K562 (cell line): ENCODE results near the gene CD22. TPM values are rescaled to one million over a fixed set of nuclear protein-coding genes. Genes with fewer than 3 reads are reported as not detected.

ENCODE experiments used
- ARNT ChIP-seq, 2 experiments: fragments of 450-650 bp; IDR thresholded peaks; 2 replicates each; pipeline ENCODE4 v1.6.1; 2016; ENCODE audit warnings: mild to moderate bottlenecking in 1 of 2
- CHD4 ChIP-seq: fragments of 200-600 bp; sonication (generic); IDR thresholded peaks from 3 replicates; pipeline ENCODE4 v1.6.1; 2012; ENCODE audit warnings: low read depth, mild to moderate bottlenecking, mixed read lengths, low read length, inconsistent platforms; ENCODE audit not compliant: insufficient read depth, insufficient replicate concordance, poor library complexity, severe bottlenecking
- COPS2 ChIP-seq: fragments of 450-650 bp; conservative IDR thresholded peaks from 2 replicates; pipeline ENCODE4 v1.6.1; 2016; ENCODE audit warnings: mild to moderate bottlenecking, moderate library complexity
- CREBBP ChIP-seq: IDR thresholded peaks from one replicate; pipeline ENCODE4 v1.6.1; 2012; ENCODE audit warnings: low read depth, mild to moderate bottlenecking, control low read depth, inconsistent platforms, low read length
- HDAC8 ChIP-seq: fragments of 450-650 bp; IDR thresholded peaks from 2 replicates; pipeline ENCODE4 v1.6.1; 2016; ENCODE audit warnings: mild to moderate bottlenecking, missing genetic modification characterization, moderate library complexity, missing compliant biosample characterization
- HNRNPL ChIP-seq: fragments of 200-400 bp; formaldehyde crosslinking; IDR thresholded peaks from 2 replicates; pipeline ENCODE4 v1.6.1; 2017; ENCODE audit warnings: low read depth, mild to moderate bottlenecking, low read length
- JUND ChIP-seq, 2 experiments: IDR thresholded peaks; 2 replicates in 1 of 2; 3 replicates in 1 of 2; pipeline ENCODE4 v1.6.1; 2011; ENCODE audit warnings: borderline replicate concordance in 2 of 2, low read depth in 2 of 2, low read length in 2 of 2, improper control_type of control experiment in 1 of 2, missing biosample characterization in 1 of 2, missing genetic modification characterization in 1 of 2, missing genetic modification reagents in 1 of 2
- KHSRP ChIP-seq: fragments of 450-650 bp; IDR thresholded peaks from 2 replicates; pipeline ENCODE4 v1.6.1; 2017
- SMARCC2 ChIP-seq: fragments of 450-650 bp; IDR thresholded peaks from 2 replicates; pipeline ENCODE4 v1.6.1; 2017; ENCODE audit warnings: antibody characterized with exemption, moderate library complexity, mild to moderate bottlenecking, low read depth
- TCF7L2 ChIP-seq: fragments of 150-350 bp; IDR thresholded peaks from 2 replicates; pipeline ENCODE4 v1.6.1; 2016; ENCODE audit warnings: low read depth, mild to moderate bottlenecking, low read length, moderate library complexity
- ZBTB7A ChIP-seq: IDR thresholded peaks from 2 replicates; pipeline ENCODE4 v1.6.1; 2011; ENCODE audit warnings: low read depth, mild to moderate bottlenecking, low read length, moderate library complexity, borderline replicate concordance; ENCODE audit not compliant: control insufficient read depth
- ZFP1 ChIP-seq: fragments of 450-650 bp; formaldehyde crosslinking; IDR thresholded peaks from 2 replicates; pipeline ENCODE4 v1.4.0; 2020; ENCODE audit warnings: mild to moderate bottlenecking, mixed read lengths
- ZNF253 ChIP-seq: fragments of 250-450 bp; sonication (Bioruptor Pico); conservative IDR thresholded peaks from 2 replicates; pipeline ENCODE4 v1.6.1; 2021; ENCODE audit warnings: mild to moderate bottlenecking
- ZNF766 ChIP-seq: fragments of 200-800 bp; sonication (Bioruptor generic); conservative IDR thresholded peaks from 2 replicates; pipeline ENCODE4 v1.6.1; 2016; ENCODE audit warnings: missing genetic modification characterization, missing compliant biosample characterization
- polyA plus RNA-seq, 8 experiments: library from polyadenylated mRNA; depleted of rRNA in 4 of 8; stranded (reverse) in 5 of 8; unstranded in 3 of 8; fragments of >200 nt; fragmentation: Nextera tagmentation in 2 of 8; fragmentation: Illumina TruSeq in 1 of 8; extraction: Ambion mirVana in 2 of 8; extraction: Trizol in 1 of 8; gene quantifications; 2 replicates each; pipeline versions ENCODE4 v1.2.1 to v1.2.3, GENCODE V29; 2011 to 2014; ENCODE audit warnings: inconsistent platforms in 1 of 8, missing spikeins in 1 of 8
- total RNA-seq, 7 experiments: library from RNA; depleted of rRNA in 6 of 7; stranded (reverse); fragments of >200 nt in 6 of 7; fragmentation: Illumina TruSeq in 2 of 7; extraction: Trizol in 2 of 7; gene quantifications; 2 replicates each; pipeline versions ENCODE4 v1.2.1 to v1.2.3, GENCODE V29; 2011 to 2021; ENCODE audit warnings: low replicate concordance in 1 of 7
- TF ChIP-seq, protein P1 (sequence below): sonication (generic); formaldehyde crosslinking; IDR thresholded peaks from 2 replicates; pipeline ENCODE4 v1.8.0; 2022; ENCODE audit warnings: mild to moderate bottlenecking, missing genetic modification reagents
- TF ChIP-seq, protein P2 (sequence below): fragments of 450-650 bp; IDR thresholded peaks from 2 replicates; pipeline ENCODE4 v1.6.1; 2016
- TF ChIP-seq, protein P3 (sequence below): fragments of 450-650 bp; formaldehyde crosslinking; IDR thresholded peaks from 2 replicates; pipeline ENCODE4 v1.4.0; 2020; ENCODE audit warnings: mild to moderate bottlenecking
- TF ChIP-seq, protein P4 (sequence below): sonication (generic); formaldehyde crosslinking; IDR thresholded peaks from 2 replicates; pipeline ENCODE4 v1.8.0; 2023; ENCODE audit warnings: mild to moderate bottlenecking, missing genetic modification reagents
- TF ChIP-seq, protein P5 (sequence below): fragments of 250-450 bp; sonication (Bioruptor Pico); IDR thresholded peaks from 2 replicates; pipeline ENCODE4 v1.8.0; 2021; ENCODE audit warnings: moderate library complexity, mild to moderate bottlenecking, inconsistent platforms

CD22 gene
- total and polyA plus RNA-seq, 9 of the 15 experiments (the other 6 are each of a cell fraction or from before 2014, with no cell fraction given), result 0.29 to 5.0 (median 3.5) TPM

DNA sequence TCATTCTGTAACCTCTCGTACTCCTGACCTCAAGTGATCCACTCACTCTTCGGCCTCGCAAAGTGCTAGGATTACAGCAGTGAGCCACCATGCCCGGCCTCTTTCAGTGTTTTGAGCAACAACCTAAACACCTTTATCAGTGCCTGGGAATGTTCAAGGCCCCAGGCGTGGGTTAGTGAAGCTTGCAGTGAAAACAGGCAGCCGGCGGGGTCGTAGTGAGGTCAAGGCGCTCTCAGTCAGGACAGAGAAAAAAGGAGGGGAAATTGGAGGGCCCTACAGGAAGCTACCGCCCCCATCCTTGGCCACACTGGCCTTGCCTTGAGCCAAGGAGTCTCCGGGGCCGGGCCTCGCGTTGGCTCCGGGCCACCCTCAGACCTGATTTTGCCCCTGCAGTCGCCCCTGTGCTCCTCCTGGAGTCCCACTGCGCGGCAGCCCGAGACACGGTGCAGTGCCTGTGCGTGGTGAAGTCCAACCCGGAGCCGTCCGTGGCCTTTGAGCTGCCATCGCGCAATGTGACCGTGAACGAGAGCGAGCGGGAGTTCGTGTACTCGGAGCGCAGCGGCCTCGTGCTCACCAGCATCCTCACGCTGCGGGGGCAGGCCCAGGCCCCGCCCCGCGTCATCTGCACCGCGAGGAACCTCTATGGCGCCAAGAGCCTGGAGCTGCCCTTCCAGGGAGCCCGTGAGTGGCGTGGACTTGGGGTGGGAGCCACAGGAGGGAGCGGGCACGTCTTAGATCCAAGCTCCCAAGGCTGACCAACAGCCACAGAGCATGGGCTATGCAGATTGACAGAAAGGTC, 19.3 kb upstream of the CD22 start (continued):
- TF ChIP-seq, protein P1, sequence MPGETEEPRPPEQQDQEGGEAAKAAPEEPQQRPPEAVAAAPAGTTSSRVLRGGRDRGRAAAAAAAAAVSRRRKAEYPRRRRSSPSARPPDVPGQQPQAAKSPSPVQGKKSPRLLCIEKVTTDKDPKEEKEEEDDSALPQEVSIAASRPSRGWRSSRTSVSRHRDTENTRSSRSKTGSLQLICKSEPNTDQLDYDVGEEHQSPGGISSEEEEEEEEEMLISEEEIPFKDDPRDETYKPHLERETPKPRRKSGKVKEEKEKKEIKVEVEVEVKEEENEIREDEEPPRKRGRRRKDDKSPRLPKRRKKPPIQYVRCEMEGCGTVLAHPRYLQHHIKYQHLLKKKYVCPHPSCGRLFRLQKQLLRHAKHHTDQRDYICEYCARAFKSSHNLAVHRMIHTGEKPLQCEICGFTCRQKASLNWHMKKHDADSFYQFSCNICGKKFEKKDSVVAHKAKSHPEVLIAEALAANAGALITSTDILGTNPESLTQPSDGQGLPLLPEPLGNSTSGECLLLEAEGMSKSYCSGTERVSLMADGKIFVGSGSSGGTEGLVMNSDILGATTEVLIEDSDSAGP (CRISPR knock-in tag), result no peak
- TF ChIP-seq SMARCC2 (no peak), TCF7L2 (no peak), ZNF253 (CRISPR knock-in tag) (no peak), ZNF766 (CRISPR knock-in tag) (peak; percentile 79), CREBBP (no peak), HDAC8 (peak; percentile 88), JUND (IDR thresholded peaks at IDR 0.05; ENCODE audit: borderline replicate concordance, low read depth, low read length) (peak; percentile 23; the same call in 1 of the 2 replicates), JUND (tag; IDR thresholded peaks at IDR 0.05; ENCODE audit: borderline replicate concordance, low read depth, low read length) (peak; percentile 39; the same call in 1 of the 3 replicates), KHSRP (no peak), ARNT (IDR thresholded peaks at IDR 0.05) (no peak), HNRNPL (no peak), COPS2 (no peak), ZFP1 (CRISPR knock-in tag) (no peak), ZBTB7A (peak; percentile 66; the same call in 1 of the 2 replicates), CHD4 (no peak)
- TF ChIP-seq, protein P2, sequence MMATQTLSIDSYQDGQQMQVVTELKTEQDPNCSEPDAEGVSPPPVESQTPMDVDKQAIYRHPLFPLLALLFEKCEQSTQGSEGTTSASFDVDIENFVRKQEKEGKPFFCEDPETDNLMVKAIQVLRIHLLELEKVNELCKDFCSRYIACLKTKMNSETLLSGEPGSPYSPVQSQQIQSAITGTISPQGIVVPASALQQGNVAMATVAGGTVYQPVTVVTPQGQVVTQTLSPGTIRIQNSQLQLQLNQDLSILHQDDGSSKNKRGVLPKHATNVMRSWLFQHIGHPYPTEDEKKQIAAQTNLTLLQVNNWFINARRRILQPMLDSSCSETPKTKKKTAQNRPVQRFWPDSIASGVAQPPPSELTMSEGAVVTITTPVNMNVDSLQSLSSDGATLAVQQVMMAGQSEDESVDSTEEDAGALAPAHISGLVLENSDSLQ, result peak; percentile 5; the same call in 1 of the 2 replicates
- TF ChIP-seq, protein P3, sequence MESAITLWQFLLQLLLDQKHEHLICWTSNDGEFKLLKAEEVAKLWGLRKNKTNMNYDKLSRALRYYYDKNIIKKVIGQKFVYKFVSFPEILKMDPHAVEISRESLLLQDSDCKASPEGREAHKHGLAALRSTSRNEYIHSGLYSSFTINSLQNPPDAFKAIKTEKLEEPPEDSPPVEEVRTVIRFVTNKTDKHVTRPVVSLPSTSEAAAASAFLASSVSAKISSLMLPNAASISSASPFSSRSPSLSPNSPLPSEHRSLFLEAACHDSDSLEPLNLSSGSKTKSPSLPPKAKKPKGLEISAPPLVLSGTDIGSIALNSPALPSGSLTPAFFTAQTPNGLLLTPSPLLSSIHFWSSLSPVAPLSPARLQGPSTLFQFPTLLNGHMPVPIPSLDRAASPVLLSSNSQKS (CRISPR knock-in tag), result no peak
- TF ChIP-seq, protein P4, sequence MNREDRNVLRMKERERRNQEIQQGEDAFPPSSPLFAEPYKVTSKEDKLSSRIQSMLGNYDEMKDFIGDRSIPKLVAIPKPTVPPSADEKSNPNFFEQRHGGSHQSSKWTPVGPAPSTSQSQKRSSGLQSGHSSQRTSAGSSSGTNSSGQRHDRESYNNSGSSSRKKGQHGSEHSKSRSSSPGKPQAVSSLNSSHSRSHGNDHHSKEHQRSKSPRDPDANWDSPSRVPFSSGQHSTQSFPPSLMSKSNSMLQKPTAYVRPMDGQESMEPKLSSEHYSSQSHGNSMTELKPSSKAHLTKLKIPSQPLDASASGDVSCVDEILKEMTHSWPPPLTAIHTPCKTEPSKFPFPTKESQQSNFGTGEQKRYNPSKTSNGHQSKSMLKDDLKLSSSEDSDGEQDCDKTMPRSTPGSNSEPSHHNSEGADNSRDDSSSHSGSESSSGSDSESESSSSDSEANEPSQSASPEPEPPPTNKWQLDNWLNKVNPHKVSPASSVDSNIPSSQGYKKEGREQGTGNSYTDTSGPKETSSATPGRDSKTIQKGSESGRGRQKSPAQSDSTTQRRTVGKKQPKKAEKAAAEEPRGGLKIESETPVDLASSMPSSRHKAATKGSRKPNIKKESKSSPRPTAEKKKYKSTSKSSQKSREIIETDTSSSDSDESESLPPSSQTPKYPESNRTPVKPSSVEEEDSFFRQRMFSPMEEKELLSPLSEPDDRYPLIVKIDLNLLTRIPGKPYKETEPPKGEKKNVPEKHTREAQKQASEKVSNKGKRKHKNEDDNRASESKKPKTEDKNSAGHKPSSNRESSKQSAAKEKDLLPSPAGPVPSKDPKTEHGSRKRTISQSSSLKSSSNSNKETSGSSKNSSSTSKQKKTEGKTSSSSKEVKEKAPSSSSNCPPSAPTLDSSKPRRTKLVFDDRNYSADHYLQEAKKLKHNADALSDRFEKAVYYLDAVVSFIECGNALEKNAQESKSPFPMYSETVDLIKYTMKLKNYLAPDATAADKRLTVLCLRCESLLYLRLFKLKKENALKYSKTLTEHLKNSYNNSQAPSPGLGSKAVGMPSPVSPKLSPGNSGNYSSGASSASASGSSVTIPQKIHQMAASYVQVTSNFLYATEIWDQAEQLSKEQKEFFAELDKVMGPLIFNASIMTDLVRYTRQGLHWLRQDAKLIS (CRISPR knock-in tag), result no peak
- TF ChIP-seq, protein P5, sequence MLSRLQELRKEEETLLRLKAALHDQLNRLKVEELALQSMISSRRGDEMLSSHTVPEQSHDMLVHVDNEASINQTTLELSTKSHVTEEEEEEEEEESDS (CRISPR knock-in tag), result no peak
